Raji (cell line): Measurements from ENCODE around the gene NKX2-2.

Source experiments
- POLR2A ChIP-seq: IDR thresholded peaks from 2 replicates; pipeline ENCODE4 v1.6.1; 2011; ENCODE audit warnings: low read depth, low read length, control low read depth; ENCODE audit not compliant: insufficient read depth

NKX2-2 gene

GRCh38 chr20:21505161-21505809 is 8.6 kb downstream of the NKX2-2 start:
- no peak for TF ChIP-seq POLR2A

DNA sequence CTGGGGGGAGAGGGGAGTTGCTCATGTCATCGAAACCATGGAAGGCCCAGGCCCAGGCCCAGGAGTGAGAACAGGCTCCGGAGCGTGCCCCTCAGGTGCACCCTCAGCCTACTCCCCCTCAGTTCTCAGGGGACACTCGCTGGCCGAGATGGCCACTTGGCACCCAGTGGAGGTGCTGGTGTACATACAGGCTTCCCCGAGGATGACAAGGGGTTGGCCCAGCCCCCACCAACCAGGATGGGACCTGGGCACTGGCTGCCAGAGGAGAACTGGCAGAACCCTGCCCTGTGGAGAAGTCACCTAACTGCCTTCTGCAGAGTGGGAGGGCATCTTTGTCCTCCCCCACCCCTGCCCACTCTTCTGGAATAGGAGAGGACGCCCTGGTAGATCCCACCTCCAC is 9.5 kb downstream of the NKX2-2 start:
- TF ChIP-seq POLR2A: no peak

- no peak for TF ChIP-seq POLR2A
These were observed 10.5 kb downstream of the NKX2-2 start for GRCh38 chr20:21503345-21503744.

GRCh38 chr20:21501184-21501583 is 12.7 kb downstream of the NKX2-2 start:
- TF ChIP-seq POLR2A: no peak

DNA sequence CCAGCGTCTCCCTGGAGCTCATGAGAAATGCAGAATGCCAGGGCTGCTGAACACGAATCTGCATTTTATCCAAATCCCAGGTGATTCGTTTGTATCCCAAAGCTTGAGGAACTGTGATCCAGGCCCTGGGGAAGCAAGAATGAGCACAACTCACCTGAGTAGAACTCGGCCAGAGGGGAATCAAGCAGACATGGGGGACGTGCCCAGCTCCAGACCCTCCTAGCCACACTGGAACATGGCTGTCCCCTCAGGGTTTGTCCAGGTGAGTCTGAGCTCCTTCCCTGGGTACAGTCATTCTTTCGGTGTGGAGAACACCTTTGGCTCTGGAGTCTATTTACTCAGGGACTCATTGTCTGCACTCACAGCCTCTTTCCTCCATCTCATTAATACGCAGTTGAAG is 13.3 kb downstream of the NKX2-2 start:
- TF ChIP-seq POLR2A: no peak

- no peak for TF ChIP-seq POLR2A
These were observed 14.2 kb downstream of the NKX2-2 start for GRCh38 chr20:21499641-21500040.

- no peak for TF ChIP-seq POLR2A
These were observed 15.2 kb downstream of the NKX2-2 start for GRCh38 chr20:21498635-21499034.

DNA sequence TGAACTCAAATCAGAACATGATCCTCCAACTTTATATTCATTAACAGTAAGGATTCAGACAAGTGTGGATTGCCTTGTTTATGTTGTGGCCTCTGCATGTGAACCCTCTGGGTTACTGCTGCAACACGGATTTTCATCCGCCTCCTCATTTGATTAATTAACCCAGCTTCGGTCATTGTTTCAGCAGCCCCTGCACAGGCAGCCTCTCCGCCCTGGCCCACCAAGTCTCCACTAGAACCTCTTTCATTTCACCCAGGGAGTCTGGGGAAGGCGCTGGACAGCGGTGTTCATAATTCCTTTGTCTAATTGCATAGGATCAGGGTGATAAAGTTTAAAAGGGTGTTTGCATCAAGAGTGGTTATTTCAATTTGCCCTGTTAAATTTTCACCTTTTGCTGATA is 15.7 kb downstream of the NKX2-2 start:
- TF ChIP-seq POLR2A: no peak

DNA sequence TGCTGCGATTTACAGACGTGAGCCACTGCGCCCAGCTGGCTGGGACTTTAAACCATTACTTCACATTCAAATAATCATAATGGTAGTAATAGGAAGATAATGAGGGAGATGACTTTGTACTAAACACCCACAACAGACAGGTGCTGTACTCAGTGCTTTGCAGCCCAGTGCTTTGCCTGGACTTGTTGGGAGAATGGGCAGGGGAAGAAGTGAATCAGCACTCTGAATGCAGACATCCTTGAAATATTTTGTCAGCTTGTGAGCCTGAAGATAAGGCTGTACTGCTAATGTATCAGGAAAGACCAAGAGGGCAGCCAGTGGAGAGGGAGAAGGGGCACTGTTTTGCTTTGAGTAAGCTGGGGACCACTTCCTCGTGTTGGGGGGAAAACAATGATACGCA is 17.4 kb downstream of the NKX2-2 start:
- TF ChIP-seq POLR2A: no peak

DNA sequence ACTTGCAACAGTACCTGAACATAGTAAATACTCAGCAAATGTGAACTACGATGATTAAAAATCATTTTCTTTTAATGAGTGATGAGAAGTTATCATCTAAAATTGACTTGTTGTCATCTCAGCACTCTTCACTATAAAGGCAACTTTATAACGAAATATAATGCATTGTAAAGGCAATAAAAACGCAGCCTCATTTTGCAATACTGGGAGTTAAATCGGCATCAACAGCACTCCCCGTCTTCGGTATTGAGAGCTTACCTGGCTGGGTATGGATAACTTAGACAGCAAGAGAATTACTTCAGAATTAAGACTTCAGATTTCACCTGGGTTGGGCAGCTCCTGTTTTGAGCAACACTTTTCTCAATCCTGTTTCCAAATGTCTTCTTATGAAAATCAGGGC is 20.8 kb downstream of the NKX2-2 start:
- TF ChIP-seq POLR2A: no peak

- TF ChIP-seq POLR2A: no peak
These were observed 23.8 kb downstream of the NKX2-2 start for GRCh38 chr20:21490105-21490504.

DNA sequence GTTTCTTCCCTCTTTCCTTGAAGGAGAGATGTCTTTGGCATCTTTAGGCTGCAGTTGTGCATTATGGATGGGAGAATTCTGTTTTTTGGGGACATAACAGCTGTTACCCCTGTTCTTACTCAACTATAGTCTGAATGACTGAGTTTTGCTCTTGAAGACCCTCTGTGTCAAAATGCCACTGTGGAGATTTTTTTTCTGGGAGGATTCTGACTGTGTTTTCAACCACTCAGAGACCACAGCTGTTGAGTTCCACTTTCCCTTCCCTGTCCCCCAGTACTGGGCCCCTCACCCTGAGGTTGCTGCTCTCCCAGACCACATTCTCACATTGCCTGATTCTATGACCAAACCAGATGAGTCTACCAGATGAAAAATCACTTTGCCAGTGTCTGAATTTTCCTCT is 48.1 kb downstream of the NKX2-2 start:
- no peak for TF ChIP-seq POLR2A

DNA sequence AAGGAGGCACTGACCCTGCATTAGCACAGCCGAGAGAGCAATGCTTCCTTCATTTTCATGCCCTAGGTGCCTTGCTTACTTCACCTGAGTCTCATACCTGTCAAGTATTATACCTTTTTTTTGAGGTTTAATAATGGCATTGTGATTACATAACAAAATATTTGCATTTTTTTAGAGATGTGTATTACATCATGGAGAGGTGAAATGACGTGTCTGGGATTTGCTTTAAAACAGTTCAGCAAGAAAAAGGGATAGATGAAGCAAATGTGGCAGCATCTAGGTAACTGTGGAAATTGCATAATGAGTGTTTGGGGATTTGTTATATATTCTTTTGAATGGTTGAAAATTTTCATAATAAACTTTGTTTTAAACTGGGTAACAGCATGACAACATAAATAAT is 48.9 kb downstream of the NKX2-2 start:
- TF ChIP-seq POLR2A: no peak
